Retina (tissue), 1 donor: ENCODE data around the gene TRABD.

Experiments used
- DNase-seq: peaks from one replicate; pipeline ENCODE4 v3.0.0-alpha.2; 2016

Gene TRABD

DNA sequence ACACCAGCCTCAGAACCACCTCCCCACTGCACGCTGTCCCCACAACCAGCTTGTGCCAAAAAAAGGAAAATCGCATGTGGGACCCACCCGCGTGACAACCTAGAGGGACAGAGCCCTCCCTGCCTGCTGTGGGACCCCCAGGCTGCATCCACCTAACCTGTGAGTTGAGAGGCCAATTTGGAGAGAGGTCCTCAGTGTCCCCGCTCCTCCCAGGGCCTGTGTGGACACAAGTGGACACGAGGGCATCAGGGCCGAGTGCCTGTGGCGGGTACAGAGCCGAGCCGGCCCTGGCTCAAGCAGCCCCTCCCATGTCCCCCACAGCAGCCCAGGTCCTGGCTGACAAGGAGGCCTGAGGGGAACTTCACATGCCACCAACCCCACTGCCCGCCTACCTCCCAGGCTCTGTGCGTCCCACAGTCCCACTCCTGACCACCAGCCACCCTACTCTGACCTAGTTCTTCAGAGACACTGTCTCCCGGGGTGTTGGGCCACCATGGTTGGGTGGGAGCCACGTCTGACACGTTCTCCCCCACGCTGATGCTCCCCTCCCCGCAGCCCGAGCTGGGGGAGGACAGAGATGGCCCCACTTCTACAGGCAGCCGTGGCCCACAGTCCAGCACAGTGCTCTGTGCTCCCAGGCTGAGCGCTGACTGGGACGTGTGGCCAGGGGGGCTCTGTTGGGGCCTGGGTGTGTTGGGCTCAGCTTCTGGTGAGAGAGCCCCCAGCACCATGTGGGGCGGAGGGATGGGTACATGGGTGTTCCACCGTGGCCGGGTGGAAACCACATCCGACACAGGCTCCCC is 34.3 kb downstream of the TRABD start:
- no peak for DNase-seq

DNA sequence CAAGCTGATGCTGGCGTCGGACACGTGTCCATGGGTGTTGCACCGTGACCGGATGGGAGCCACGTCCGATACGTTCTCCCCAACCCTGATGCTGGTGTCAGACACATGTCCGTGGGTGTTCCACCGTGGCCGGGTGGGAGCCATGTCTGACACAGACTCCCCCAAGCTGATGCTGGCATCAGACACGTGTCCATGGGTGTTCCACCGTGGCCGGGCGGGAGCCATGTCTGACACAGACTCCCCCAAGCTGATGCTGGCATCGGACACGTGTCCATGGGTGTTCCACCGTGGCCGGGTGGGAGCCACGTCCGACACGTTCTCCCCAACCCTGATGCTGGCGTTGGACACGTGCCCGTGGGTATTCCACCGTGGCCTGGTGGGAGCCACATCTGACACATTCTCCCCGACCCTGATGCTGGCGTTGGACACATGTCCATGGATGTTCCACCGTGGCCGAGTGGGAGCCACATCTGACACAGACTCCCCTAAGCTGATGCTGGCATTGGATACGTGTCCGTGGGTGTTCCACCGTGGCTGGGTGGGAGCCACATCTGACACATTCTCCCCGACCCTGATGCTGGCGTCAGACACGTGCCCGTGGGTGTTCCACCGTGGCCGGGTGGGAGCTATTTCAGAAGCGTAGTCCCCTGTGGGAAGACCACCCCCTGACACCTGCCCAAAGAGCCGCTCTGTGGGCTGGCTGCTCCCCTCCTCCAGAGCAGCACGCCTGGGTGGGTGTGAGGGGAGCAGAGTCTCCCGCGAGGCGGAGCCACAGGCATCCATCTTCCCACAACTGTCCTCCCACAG is 35.1 kb downstream of the TRABD start:
- DNase-seq, result no peak

DNA sequence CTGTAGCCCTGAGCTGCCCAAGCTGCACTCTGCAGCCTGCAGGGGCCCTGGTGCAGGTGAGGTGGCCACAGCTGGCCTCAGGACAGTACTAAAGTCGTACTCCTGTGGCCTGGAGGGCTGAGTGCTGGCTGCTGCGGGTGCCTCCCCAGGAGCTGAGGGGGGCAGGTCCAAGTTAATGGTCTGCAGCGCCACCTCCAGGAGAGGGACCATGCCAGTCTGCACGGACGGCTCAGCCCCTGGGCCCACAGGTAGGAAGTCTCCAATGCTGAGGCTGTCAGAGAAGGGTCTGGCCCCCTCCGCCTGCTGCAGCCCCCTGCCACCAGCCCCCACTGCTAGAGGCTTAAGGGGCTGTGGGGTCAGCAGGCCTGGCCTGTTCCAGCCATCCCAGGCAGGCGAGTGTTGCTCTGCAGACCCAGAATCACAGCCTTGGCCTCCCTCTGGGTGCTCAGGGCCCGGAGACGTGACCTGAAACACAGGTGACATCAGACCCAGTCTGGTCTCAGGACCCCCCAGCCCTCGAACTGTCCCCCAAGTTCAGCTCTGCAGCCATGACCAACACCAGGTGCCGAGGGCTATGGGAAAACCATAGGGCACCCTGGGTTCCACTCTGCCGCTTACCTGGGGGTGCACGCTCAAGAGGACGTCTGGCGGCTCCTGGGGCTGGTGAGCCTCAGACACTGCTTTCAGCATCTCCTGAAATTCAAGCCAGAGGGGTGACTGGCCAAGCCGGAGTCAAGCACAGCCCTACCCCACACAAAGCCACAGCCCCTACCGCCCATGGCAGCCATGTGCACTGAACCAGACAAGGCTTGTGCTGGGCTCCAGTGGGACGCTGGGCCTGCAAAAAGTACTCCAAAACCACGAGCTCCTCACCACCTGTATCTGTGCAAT is 35.9 kb downstream of the TRABD start:
- no peak for DNase-seq

DNA sequence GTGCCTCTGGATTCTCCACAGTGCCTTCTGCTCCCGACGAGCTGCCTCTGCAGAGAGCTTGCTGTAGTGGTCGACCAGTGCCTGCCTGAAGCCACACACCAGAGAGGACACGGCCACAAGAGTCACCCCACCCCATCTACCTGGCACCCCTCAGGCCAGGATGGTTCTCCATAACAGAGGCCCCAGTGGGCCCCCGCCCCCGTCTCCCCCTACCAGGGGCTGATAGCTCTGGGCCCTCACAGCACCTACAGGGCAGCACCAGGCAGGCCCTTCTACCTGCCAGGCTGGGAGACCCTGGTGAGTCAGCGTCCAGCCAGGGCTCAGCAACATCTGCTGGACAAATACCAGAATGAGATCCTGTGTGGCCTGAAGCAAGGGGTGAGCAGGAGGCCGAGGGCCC is 36.8 kb downstream of the TRABD start:
- DNase-seq, result no peak

DNA sequence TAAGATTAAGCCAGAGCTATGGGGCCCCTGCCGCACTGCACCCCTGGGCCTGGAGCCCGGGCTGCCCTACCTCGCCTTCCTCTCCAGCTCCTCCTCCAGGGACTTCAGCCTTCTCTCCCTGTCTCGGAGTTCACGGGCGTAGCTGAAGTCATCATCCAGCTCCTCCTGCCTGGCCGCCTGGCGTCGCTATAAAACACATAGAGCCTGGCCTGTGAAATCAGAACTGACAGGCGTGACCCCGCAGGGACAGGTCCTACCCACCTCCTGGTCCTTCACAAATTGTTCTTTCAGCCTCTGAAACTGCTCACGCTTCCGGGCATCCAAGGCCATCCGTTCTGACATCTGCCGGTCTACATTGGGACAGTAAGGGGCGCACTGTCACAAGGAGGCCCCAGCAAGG is 38.4 kb downstream of the TRABD start:
- DNase-seq, result peak; percentile 63

DNA sequence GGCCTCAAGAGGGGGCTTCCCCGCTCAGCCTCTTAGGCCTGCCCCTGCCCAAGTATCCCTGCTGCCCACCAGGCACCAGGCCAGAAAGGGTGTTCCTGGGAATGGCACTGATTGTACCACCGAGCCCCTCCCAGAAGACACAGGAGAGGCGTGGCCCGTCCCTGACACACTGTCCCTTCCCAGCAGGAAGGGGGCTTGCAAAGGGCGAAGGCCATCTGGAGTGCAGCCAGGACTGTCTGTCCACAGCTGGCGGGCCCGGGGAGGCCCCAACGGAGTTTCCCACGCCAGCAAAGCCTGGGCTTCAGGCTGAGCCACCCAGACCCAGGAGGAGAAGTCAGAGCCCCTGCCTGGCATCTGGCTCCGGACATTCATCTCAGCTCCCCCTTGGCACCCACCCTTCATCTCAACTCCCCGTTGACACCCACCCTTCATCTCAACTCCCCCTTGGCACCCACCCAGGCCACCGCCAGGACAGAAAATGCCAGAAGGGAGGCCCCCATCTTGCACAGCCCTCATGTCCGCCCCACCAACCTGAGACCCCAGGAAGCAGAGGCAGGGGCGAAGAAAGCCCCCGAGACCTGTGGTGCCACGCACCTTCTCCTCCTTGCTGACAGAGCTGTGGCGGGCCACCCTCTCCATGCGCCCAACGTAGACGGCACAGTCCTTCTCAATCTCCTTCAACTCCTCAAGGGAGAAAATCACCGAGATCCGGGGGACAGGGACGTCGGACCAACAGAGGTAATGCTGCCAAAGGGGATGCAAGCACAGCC is 39.7 kb downstream of the TRABD start:
- DNase-seq, result no peak

DNA sequence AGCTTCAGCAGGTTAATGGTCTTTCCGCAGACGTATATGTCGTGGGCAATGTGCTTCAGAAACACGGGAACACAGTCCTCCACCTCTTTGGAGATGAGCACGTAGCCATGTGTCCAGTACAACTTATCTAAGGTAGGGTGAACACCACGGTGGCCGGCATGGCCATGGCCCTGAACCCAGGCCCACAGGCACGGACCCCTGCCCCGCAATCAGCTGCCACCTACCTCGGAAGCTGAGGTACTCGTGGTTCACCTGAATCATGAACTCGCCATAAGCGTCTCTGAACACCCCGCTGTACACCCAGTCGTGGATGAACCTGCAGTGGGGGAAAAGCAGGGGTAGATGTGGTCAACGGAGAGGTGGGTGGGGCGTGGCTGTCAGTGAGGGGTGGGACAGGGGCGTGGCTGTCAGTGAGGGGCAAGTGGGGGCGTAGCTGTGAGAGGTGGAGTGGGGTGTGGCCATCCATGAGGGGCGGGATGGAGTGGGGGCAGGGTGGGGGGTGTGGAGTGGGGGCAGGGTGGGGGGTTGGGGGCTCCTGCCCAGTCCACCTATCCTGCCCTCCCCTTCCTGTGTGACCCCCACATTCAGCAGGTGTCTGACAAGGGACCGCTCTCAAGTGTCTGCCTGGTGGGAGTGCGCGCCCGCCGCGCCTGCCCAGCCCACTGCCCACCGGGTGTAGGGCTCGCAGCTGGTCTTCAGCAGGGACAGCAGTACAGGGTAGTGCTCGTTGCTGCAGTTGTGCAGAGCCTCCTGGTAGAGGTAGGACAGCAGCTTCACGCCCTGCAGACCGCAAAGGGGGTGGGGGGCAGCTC is 40.6 kb downstream of the TRABD start:
- no peak for DNase-seq

DNA sequence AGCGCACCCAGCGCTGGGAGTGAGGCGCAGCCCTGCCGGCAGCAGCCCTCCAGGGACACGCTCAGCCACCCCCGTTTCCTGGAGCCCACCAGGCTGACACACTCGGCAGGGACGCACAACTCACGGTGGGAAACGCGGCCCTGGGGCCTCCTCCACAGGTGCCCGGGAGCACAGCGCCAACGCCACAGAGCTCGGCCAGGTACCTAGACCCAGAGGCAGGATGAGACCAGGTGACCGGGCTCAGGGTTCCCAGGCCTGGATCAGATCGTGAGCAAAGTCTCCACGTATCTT is 41.1 kb downstream of the TRABD start:
- DNase-seq, result no peak

DNA sequence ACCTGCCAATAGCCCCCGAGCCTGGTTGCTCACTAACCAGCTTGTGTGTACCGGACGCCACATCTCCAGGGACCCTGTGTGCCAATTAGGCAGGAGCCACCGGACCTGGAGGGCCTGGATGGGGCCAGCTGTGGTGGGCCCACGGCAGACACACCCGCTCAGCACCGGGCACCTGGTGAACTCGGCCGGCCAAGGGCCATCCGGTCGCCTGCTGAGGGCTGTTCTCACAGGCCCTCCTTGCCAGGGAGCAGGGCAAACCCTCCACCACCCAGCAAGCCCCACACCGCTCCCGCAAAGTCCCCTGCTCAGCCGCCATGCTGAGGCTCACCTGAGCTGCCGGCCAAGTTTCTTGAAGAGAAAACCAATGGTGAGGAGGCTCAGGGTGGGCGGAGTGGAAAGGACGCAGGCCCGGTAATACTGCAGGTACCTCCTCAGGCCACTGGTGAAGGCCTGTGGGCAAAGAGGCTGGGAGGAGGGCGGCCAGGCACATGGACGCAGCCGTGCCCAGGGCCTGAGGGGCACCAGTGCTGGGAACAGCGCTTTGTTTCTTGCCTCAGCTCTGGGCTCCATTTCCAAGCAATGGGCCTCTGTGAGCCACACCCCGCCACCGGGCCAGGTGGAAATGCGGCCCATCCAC is 42.0 kb downstream of the TRABD start:
- DNase-seq, result no peak

DNA sequence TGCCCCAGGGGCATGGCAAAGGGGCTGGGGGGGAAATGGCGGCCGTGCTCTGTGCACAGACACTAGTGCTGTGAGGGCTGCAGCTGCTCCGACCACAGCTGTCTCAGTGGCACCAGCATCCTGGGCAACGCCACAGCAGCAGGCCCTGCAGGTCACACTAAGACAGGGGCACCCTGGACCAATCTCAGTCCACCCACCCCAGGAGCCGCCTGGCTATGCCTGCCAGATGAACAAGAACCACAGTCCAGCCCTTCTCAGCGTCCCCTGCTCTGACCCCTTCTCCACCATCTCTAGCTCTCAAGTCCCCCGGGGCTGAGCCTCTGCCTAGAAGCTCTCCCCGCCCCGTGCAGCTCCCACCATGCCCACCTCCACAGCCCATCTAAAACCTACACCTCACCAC is 42.7 kb downstream of the TRABD start:
- DNase-seq, result no peak

DNA sequence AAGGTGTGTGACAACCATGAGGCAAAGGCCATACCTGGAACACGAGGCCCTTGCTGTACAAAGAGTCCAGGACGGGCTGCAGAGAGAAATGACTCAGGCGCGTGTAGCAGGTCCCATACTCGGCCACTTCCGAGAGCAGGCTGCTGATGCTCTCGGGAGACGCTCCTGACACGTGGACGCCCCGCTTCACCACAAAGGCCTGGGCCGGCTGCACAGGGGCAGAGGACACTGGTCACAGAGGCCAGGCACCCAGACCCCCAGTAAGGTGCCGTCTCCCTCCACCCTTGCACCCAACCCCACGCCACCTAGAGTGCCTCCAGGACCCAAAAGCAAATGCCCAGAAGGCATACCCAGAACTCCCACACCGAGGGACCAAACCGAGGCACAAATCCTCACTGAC is 43.7 kb downstream of the TRABD start:
- no peak for DNase-seq

DNA sequence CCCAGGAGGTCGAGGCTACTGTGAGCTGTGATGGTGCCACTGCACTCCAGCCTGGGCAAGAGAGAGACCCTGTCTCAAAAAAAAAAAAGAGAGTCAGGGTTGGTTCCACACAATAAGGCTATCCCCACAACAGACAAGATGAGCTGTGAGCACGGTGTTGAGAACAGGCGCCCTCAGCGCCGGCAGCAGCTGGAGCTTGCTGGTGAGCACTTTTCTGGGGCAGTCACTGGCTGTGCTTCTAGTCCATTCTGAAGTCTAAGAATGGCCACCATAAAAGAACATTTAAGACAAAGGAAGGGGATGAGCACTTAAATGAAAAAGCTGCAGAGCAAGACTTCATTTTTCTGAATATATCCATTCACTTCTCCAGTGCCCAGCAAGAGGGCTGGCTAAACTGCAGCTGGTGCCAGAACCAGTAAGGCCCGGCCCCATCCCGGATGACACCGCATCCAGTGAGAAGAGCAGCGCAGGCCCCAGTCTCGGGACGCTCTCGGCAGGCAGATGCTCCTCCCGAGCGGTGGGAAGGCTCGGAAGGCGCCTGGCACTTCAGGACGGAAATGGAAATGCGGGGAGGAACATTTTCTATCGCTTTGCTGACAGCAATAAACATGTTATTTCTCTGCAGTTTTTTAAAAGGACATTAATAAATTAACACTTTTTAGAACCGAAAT is 46.9 kb downstream of the TRABD start:
- DNase-seq, result no peak

DNA sequence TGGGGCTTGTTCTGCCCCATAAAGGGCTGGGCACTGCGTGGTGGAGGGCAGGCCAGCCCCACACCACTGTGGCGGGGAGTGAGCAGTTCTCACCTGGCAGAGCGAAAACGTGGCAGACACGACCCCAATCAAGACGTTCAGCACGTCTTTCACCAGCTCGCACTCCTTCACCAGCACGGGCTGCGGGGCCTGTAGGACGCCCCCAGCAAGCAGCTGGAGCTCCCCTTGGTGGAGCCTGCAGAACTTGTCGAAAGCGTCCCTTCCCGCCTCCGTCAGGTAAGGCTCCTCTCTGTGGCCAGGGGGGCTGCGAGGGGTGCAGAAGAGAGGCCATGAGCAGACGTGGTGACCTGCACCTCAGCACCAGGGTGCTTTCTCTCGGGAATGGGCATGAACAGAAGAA is 47.5 kb downstream of the TRABD start:
- no peak for DNase-seq

DNA sequence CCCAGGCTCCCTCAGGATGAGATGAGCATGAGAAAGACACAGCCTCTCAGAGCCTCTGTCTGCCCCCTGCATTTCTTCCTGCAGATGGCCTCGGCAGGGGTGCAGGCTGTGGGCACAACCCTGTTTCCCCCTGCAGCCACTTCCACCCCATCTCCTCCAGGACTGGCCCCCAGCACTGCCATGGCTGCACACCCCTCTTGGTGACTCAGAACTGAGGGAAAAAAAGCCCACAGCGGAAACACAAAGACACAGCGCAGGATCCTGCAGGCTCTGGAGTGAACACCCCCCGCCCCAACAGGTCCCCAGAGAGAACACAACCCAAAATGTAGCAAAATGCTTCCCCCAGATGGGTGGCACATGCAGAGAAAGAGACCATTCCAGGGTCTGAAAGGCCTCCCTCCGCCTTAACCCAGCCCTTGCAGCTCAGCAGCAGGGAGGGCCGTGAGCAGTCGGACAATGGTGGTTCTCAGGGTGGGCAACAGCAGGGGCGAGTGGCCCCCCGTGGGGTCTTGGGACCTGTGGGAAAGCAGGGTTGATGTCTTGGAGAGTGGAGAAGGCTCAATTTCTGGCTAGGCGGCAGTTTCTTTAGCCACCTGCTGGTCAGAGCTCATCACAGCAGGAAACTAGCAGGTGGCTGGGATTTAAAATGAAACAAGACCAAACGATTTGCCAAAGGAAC is 51.2 kb downstream of the TRABD start:
- peak; percentile 37 for DNase-seq

DNA sequence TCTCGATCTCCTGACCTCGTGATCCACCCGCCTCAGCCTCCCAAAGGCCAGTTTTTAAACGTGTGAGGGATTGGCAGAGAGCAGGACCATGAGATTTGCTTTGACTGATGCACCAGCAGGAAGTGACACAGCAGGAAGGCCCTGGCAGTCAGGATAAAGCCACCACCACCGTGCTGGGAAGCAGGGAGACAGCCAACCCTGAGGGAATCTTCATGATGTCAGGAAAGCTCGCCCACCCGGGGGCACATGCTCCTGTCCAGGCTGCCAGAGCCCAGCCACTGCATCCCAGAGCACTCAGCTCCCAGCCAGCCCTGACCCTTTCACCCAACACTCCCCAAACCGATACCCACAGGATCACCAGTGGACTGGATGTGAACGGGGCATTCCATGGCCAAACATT is 53.0 kb downstream of the TRABD start:
- no peak for DNase-seq

DNA sequence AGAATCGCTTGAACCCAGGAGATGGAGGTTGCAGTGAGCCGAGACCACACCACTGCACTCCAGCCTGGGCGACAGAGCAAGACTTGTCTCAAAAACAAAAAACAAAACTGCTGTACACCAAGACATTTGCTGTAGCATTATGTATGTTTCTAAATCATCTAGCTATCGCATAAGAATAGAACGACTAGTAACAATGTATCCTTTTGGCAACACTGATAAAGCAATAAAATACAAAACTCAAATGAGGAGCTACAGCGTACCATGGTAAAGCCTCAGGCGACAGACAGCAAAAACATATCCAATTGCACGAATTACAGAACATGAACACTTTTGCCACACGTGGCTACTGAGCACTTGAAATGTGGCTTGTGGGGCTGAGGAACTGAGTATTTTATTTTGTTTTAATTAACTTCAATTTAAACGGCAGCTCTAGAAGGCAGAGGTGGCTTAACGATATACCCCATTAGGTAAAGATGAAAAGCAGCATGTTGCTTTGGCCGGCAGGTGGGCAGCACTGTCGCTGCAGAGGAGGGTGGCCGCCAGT is 56.8 kb downstream of the TRABD start:
- DNase-seq, result no peak

DNA sequence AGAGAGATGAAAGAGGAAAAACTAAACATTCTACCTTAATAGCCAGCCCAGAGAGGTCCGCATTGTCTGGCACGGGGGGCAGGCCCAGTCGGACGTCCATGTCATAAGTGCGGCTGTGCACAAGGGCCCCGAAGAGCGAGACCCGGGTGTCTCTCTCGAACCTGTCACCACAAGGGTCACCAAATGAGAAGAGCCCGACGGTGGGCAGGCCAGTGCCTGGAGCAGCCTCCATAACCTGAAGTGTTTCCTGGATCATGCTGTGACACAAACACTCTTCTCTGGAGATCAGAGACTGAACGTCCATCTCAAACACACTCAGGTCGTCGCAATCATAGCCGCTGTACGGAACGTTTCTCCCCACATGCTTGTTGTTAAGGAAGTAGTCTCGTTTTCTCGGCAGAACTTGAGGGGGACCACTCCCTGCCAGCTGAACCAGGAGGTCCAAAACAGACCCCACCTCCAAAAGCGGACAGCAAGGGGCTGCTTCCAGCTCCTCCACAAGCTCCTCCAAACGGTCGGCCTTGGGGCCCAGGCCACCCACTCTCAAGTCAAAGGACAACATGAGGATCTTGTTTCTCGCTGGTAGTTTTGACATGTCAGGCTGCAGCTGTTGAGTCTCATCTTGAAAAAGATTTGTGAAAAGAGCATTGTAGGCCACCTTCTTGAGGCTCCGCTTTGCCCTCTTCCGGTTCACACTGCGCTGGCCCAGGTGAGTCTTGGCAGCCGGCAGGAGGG is 58.1 kb downstream of the TRABD start:
- DNase-seq, result no peak

DNA sequence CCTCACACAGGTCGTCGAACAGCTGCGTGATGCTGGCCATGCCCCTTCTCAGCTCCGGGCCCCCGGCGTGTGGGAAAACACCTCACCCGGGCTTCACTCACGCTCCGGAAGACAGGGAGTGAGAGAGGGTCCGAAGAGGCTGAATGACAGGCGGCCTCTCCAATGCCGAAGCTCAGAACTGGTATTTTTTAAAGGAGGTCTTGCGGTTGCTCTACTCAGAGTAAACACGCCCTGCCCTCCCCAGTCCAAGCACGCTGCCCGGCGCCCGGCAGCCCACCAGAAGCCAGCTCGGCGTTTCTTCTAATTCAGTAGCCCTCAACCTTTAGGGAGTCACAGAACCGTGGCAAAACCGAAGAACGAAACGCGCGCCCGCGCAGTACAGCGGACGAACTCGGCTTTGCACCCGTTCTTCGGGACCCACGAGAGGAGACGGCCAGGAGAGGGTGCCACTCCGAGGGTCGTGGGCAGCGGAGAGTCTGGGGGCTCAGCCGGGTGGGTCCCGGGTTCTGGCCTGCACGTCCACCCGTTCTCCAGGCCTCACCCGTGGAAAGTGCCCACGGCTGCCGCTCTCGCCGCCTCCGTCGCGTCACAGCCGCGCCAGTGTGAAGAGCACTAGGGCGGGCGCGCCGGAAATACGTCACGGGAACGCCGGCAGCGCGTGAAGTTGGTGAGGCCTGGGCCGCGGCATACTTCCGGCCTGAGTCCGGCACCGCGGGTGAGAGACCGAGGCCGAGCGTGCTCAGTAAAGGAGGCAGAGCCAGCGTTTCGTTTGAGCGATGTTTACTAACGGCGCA is 58.9 kb downstream of the TRABD start, which contains the start of gene TUBGCP6:
TUBGCP6 (minus strand) TSS at position 604 of the 794 bp plus-strand sequence; CDS start at position 40, 564 bp downstream.
- DNase-seq, result peak; percentile 96
